GM18951 (cell line): Measurements from ENCODE around the gene CA5B.
"Not testable (repeated sequence)": the region's sequence is repeated elsewhere in the genome, so short reads cannot be mapped to it uniquely, and the experiment has no call there.

Source experiments
- POLR2A ChIP-seq: IDR thresholded peaks from 4 replicates; pipeline ENCODE4 v1.6.1; 2011; ENCODE audit warnings: mild to moderate bottlenecking; ENCODE audit not compliant: insufficient read length, insufficient read depth; ENCODE audit errors: extremely low read depth
- in situ Hi-C: fragments of 300-500 bp; cut with MboI; formaldehyde crosslinking; loops from one replicate; pipeline ENCODE4 v1.12.0; 2022; ENCODE audit warnings: low sequenced_read_pairs, mixed read lengths, inconsistent platforms; ENCODE audit not compliant: unreplicated experiment

CA5B gene

DNA sequence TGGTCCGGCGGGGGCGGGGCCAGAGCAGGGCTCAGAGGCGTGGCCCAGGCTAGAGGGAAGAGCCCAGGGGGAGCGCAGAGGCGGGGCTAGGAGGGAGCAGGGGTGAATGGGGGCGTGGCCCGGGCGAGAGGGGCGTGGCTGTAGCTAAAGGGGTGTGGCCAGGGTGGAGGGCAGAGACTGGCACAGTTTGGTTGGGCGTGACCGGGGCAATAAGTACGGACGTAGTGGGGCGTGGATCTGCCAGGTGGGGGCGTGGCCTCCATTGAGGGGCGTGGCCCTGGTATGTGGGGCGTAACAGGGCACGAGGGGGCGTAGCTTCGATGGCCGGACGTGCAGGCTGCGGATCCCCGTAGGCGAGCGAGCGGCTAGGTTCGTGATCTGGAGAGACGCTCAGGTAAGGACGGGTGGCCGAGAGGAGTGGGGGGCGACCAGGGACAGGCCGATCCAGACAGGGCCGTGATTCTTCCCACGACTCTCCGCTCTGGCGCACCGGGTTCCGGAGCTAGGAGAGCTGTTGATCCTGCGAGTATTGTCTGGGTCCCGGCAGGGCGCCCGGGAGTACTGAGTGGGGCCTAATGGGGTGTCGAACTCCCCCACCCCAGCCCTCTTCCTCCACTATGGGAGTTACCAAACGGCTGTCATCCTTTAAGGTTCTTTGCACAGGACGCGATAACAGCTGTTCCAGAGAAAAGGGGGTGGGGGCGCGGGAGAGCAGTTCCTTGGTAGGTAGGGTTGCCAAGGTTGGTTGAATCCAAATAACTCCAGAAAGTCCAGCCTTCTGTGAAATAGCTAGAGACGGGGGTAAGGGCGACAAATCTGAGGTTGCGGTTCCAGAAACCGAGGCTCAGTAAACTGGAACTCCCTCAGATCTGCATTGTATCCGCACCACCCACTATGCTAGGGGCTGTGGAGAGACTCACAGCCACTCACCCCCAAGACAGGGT lies at the start of gene CA5B:
CA5B (plus strand) TSS at position 312 of the 944 bp plus-strand sequence. CDS start 11,754 bp downstream, outside the sequence.
- in situ Hi-C loops, result no loop called here

GRCh38 chrX:15694941-15695451 lies 43.1 kb upstream of the CA5B start:
- no peak for TF ChIP-seq POLR2A
- in situ Hi-C loops, result no loop called here

More for the DNA sequence above, at the start of gene CA5B:
- TF ChIP-seq POLR2A, result no peak

GRCh38 chrX:15696516-15696915 lies 41.6 kb upstream of the CA5B start:
- in situ Hi-C loops, result no loop called here

DNA sequence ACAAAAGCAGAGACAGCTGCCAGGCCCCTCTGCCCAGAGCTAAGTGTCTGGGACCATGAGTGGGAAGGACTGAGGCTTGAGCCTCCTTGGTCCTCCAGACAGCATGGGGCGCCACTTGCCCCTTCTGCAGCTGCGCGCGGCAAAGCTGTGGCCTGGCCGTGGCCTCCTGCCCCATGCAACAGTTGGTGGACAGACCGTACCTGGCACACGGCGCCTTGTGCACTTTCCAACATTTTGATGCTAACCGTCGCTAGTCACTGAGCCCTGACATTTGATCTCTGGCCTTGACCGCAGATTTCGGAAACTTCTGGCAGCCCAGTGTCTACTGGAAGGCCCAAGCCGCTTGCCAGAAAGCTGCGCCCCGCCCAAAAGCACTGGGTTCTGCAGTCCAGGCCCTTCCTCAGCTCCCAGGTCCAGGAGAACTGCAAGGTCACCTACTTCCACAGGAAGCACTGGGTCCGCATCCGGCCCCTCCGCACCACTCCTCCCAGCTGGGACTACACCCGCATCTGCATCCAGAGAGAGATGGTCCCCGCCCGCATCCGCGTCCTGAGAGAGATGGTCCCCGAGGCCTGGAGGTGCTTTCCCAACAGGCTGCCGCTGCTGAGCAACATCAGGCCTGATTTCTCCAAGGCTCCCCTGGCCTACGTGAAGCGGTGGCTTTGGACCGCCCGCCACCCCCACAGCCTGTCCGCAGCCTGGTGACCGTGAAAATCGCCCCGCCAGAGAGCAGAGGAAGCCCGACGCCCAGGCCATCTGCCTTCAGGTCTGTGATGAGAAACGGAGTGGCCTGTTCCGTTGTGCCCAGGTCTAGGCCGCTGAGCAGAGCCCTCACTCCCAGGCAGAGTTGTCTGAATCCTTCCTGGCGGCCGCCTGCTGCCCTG lies 35.3 kb upstream of the CA5B start:
- TF ChIP-seq POLR2A, result no peak
- in situ Hi-C loops, result no loop called here

More at GRCh38 chrX:15696516-15696915, 41.6 kb upstream of the CA5B start:
- no peak for TF ChIP-seq POLR2A

DNA sequence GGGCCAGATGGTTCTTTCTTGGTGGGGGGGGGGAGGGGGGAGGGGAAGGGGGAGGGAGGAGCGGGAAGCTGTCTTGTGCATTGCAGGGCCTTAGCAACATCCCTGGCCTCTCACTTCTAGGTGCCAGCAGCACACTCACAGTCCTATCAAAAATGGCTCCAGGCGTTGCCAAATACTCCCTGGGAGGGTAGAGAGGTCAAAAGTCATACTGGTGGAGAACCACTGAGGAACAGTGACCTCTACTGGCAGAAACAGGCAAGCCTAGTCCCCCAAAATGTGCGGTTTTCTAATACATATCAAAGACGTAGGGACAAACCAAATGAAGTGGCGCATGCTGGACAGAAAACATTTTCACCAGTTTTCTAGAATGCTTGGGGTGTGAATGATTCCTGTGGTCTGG lies 34.3 kb upstream of the CA5B start:
- in situ Hi-C loops, result not testable (repeated sequence)

DNA sequence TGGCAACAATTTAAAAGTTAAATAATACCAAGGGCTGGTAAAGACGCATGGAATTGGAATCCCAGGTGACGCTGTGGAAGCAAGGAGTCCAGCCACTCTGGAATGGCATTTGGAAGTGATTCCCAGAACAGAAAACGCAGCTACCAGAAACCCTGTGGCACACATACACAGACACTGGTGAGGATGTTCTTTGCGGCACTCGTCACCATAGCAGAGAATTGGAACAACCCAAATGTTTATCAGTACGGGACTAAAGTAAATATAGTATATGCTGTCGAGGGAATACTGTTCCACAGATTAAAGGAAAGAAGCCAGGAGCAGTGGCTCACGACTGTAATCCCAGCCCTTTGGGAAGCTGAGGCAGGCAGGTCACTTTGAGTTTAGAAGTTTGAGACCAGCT lies 33.8 kb upstream of the CA5B start:
- in situ Hi-C loops, result not testable (repeated sequence)

GRCh38 chrX:15714529-15714928 lies 23.5 kb upstream of the CA5B start:
- TF ChIP-seq POLR2A, result no peak
- in situ Hi-C loops, result no loop called here

DNA sequence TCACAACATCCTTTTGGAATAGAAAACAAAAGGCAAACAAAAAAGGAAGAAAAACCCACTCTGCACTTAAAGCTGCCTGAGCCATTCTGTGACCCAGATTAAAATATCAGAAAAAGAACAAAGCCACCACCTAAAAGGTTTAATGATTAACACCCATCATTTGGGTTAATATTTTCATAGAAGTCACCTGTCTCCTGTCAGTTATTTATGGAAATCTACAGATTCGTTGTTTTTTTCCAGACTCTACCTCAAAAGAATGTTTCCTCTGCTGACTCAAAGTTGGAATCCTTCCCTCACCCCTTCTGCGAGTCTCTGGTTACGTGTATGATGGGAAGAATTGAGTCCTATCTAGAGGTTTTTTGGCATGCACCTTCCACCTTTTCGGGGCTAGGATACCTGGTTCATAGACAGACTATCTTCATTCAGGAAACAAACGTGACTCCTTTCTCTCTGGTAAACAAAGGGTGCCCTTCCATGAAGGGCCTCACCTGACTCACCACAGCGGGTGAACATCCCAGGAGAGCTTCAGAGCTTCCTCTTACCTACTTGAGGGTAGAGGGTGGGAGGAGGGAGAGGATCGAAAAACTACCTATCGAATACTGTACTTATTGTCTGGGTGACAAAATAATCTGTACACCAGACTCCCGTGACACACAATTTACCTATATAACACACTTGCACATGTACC lies 19.6 kb upstream of the CA5B start:
- in situ Hi-C loops, result no loop called here
- TF ChIP-seq POLR2A, result no peak

DNA sequence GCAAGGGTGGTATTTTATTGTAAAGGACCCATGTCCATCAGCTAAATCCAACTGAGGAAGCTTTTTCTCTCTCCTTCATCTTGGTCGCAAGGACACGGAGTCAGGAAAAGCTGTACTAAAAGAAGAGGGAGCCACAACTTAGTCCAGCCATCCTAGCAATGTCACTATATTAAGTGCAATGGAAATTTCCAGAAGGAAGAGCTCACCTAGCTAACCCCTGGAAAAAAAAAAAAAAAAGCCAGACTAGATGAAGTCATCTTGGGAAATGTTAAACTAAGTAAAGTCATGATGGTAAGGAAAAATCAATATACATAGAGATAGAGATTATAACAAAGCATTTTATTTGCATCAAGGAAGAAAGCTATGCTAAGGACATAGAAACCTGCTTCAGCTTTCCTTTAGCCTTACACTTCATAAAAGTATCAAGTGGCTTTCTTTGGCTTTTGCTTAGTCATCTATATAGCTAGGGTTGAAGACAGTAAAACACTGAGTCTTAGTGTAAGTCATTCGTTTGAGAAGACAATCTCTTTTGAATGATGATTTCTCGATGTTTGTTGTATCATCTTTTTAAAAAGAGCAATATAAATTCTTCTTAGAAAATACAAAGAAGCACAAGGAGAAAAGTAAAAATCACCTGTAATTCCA lies 18.6 kb upstream of the CA5B start:
- no peak for TF ChIP-seq POLR2A
- in situ Hi-C loops, result no loop called here

DNA sequence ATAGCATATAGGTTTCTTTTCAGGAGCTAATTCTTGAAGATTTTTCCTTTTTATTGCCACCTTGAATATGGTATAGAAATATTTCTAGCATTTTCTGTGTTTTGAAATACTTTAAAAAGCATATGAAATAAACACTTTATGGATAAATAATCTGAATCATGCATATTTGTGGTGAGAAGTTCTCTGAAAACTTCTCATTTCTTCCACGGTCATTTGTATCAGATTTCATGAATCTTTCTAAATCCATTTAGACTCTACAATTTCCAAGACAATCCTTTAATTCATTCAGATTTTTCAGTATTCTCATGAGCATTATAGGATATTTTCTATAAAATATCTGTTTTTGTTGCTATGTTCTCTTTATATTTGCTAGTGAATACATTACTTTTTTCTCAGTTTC lies 16.2 kb upstream of the CA5B start:
- in situ Hi-C loops, result no loop called here
- TF ChIP-seq POLR2A, result no peak

GRCh38 chrX:15723887-15724517 lies 14.1 kb upstream of the CA5B start:
- no peak for TF ChIP-seq POLR2A
- in situ Hi-C loops, result no loop called here

DNA sequence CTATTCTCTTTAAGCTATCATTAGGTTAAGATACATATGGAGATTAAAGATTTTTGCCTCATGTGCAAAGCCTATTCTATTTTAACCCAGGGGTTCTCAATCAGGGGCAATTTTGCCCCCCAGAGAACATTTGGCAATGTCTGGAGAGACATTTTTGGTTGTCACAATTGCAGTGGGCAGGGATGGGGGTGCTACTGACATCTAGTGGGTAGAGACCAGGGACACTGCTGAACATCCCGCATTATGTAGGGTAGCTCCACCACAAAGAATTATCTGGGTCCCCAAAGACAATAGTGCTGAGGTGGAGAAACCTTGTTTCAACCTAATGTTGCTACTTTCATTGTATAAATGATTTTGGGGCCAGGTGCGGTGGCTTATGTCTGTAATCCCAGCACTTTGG lies 13.2 kb upstream of the CA5B start:
- in situ Hi-C loops, result no loop called here
- TF ChIP-seq POLR2A, result no peak

GRCh38 chrX:15731368-15731767 lies 6.7 kb upstream of the CA5B start:
- in situ Hi-C loops, result not testable (repeated sequence)
